GM23338 (cell line): ENCODE data around the gene PRDM2. TPM values are rescaled to one million over a fixed set of nuclear protein-coding genes. Genes with fewer than 3 reads are reported as not detected.

Experiments used
- ATAC-seq: fragments of 200-7000 bp; cut with Tn5 transposase; 3 replicates; pipeline ENCODE4 v1.9.1; 2020
- DNase-seq: peaks from one replicate; pipeline ENCODE4 v3.0.0-alpha.2; 2015; ENCODE audit warnings: low spot score
- H2AFZ ChIP-seq: fragments of 200-600 bp; sonication (generic); 2 replicates; pipeline ENCODE4 v1.8.0; 2016; ENCODE audit warnings: antibody characterized with exemption, mild to moderate bottlenecking, moderate library complexity
- H3F3A ChIP-seq: fragments of 200-600 bp; sonication (generic); replicated peaks from 2 replicates; pipeline ENCODE4 v1.8.0; 2017; ENCODE audit warnings: antibody characterized with exemption, mixed run types, low read depth
- H3K27ac ChIP-seq: fragments of 200-600 bp; sonication (generic); 2 replicates; pipeline ENCODE4 v1.6.1; 2016; ENCODE audit warnings: low read depth
- H3K27me3 ChIP-seq: fragments of 200-600 bp; sonication (generic); 2 replicates; pipeline ENCODE4 v1.8.0; 2016; ENCODE audit warnings: mild to moderate bottlenecking, mixed run types, moderate library complexity; ENCODE audit not compliant: insufficient read depth
- H3K36me3 ChIP-seq: fragments of 200-600 bp; sonication (generic); 2 replicates; pipeline ENCODE4 v1.8.0; 2016; ENCODE audit warnings: mild to moderate bottlenecking; ENCODE audit not compliant: insufficient read depth
- H3K4me1 ChIP-seq: fragments of 200-600 bp; sonication (generic); 2 replicates; pipeline ENCODE4 v1.8.0; 2016; ENCODE audit warnings: mild to moderate bottlenecking, moderate library complexity; ENCODE audit not compliant: insufficient read depth
- H3K4me2 ChIP-seq: fragments of 200-600 bp; sonication (generic); 2 replicates; pipeline ENCODE4 v1.7.1; 2017; ENCODE audit warnings: mixed run types
- H3K4me3 ChIP-seq: fragments of 200-600 bp; sonication (generic); 2 replicates; pipeline ENCODE4 v1.6.1; 2016; ENCODE audit warnings: mixed run types
- H3K79me2 ChIP-seq: fragments of 200-600 bp; sonication (generic); replicated peaks from 2 replicates; pipeline ENCODE4 v1.8.0; 2017; ENCODE audit warnings: mild to moderate bottlenecking; ENCODE audit not compliant: insufficient read depth
- H3K9me2 ChIP-seq: fragments of 200-600 bp; sonication (generic); 2 replicates; pipeline ENCODE4 v1.8.0; 2017; ENCODE audit not compliant: insufficient read depth
- H4K20me1 ChIP-seq: fragments of 200-600 bp; sonication (generic); replicated peaks from 2 replicates; pipeline ENCODE4 v1.8.0; 2017; ENCODE audit warnings: mild to moderate bottlenecking; ENCODE audit not compliant: insufficient read depth
- H3K27ac Mint-ChIP-seq: 2 replicates; pipeline ENCODE4 v1.8.0; 2020; ENCODE audit warnings: inconsistent platforms, mild to moderate bottlenecking, moderate library complexity, mixed read lengths
- H3K27me3 Mint-ChIP-seq: 3 replicates; pipeline ENCODE4 v1.8.0; 2022; ENCODE audit warnings: low read depth, mild to moderate bottlenecking, moderate library complexity, mixed read lengths, inconsistent platforms; ENCODE audit not compliant: insufficient read depth, poor library complexity
- H3K36me3 Mint-ChIP-seq: 3 replicates; pipeline ENCODE4 v1.8.0; 2021; ENCODE audit warnings: low read depth, mild to moderate bottlenecking, inconsistent platforms, moderate library complexity, mixed read lengths
- H3K4me1 Mint-ChIP-seq: 3 replicates; pipeline ENCODE4 v1.8.0; 2020; ENCODE audit warnings: mild to moderate bottlenecking, inconsistent platforms, mixed read lengths
- H3K4me3 Mint-ChIP-seq: 3 replicates; pipeline ENCODE4 v1.8.0; 2021; ENCODE audit warnings: moderate library complexity, mild to moderate bottlenecking, inconsistent platforms, mixed read lengths
- H3K9me3 Mint-ChIP-seq: 3 replicates; pipeline ENCODE4 v1.8.0; 2020; ENCODE audit warnings: moderate library complexity, mild to moderate bottlenecking, inconsistent platforms, mixed read lengths
- CREB1 ChIP-seq: fragments of 250-450 bp; sonication (Bioruptor Pico); IDR thresholded peaks from 2 replicates; pipeline ENCODE4 v1.5.0; 2020; ENCODE audit warnings: low read depth, mild to moderate bottlenecking, moderate library complexity
- CTCF ChIP-seq, 2 experiments: fragments of 200-600 bp in 1 of 2; sonication (generic) in 1 of 2; conservative IDR thresholded peaks; 2 replicates each; pipeline versions ENCODE4 v1.5.1 to v1.6.1; 2016 to 2017; ENCODE audit warnings: antibody characterized with exemption in 2 of 2, low read depth in 2 of 2, mild to moderate bottlenecking in 2 of 2, moderate library complexity in 1 of 2
- ETS1 ChIP-seq: IDR thresholded peaks from 2 replicates; pipeline ENCODE4 v1.6.1; 2016; ENCODE audit warnings: antibody characterized with exemption
- EZH2 ChIP-seq: fragments of 200-600 bp; sonication (generic); IDR thresholded peaks from one replicate; pipeline ENCODE4 v1.8.0; 2017; ENCODE audit warnings: antibody characterized with exemption, mild to moderate bottlenecking, low read depth; ENCODE audit not compliant: unreplicated experiment
- JUNB ChIP-seq: IDR thresholded peaks from one replicate; pipeline ENCODE4 v1.6.1; 2016; ENCODE audit warnings: antibody characterized with exemption; ENCODE audit not compliant: unreplicated experiment
- NANOG ChIP-seq: IDR thresholded peaks from 2 replicates; pipeline ENCODE4 v1.6.1; 2016; ENCODE audit warnings: antibody characterized with exemption, borderline replicate concordance
- REST ChIP-seq: IDR thresholded peaks from one replicate; pipeline ENCODE4 v1.6.1; 2018; ENCODE audit warnings: antibody characterized with exemption; ENCODE audit not compliant: unreplicated experiment
- ZNF114 ChIP-seq: fragments of 250-450 bp; sonication (Bioruptor Pico); IDR thresholded peaks from 2 replicates; pipeline ENCODE4 v1.5.0; 2020; ENCODE audit warnings: mild to moderate bottlenecking, moderate library complexity
- ZNF331 ChIP-seq: fragments of 250-450 bp; sonication (Bioruptor Pico); IDR thresholded peaks from 2 replicates; pipeline ENCODE4 v1.5.0; 2020; ENCODE audit warnings: low read depth, mild to moderate bottlenecking, moderate library complexity
- polyA plus RNA-seq: library from polyadenylated mRNA; unstranded; fragments of >200 nt; fragmentation: Nextera tagmentation; extraction: Ambion mirVana; gene quantifications from 2 replicates; pipeline ENCODE4 v1.2.1, GENCODE V29; 2016
- total RNA-seq: library from RNA; depleted of rRNA; stranded (reverse); fragments of >200 nt; shearing (Covaris generic); gene quantifications from 2 replicates; pipeline ENCODE4 v1.2.3, GENCODE V29; 2014

The PRDM2 gene
- total and polyA plus RNA-seq, 2 experiments from 2014 or later, result 11.6 to 28.3 TPM

GRCh38 chr1:13775459-13775858 is 75.5 kb downstream of the PRDM2 start (continued):
- TF ChIP-seq CTCF (conservative IDR thresholded peaks at IDR 0.05; ENCODE audit: low read depth in 2 of 2), result no peak
- TF ChIP-seq ETS1, result no peak
- no peak for TF ChIP-seq EZH2
- no peak for TF ChIP-seq JUNB
- TF ChIP-seq REST, result no peak
- no peak for TF ChIP-seq CREB1 (CRISPR knock-in tag)

- H4K20me1 ChIP-seq, result no peaks in the 10 kb centered on the region; the same call in none of the 2 replicates
- no peak overlapping the region for H2AFZ ChIP-seq
- H3K4me3 ChIP-seq, result no peak overlapping the region
- no peak overlapping the region for H3K4me2 ChIP-seq
- Mint-ChIP-seq H3K4me1 (no peaks in the 10 kb centered on the region; the same call in 2 of the 3 replicates), H3K27ac (no peak overlapping the region), H3K9me3 (no peaks in the 10 kb centered on the region), H3K27me3 (peaks cover 2% of the 10 kb centered on the region), H3K36me3 (peaks cover 24% of the 10 kb centered on the region), H3K4me3 (no peak overlapping the region)
- H3K27me3 ChIP-seq, result no peaks in the 10 kb centered on the region
- ATAC-seq, result no peak
- DNase-seq, result no peak
- H3K4me1 ChIP-seq, result no peaks in the 10 kb centered on the region; the same call in 1 of the 2 replicates
- H3K9me2 ChIP-seq, result no peaks in the 10 kb centered on the region
- no peak for TF ChIP-seq EZH2
- no peak for TF ChIP-seq NANOG
- TF ChIP-seq ZNF114 (CRISPR knock-in tag), result no peak
- TF ChIP-seq ZNF331 (CRISPR knock-in tag), result no peak
- H3K27ac ChIP-seq, result no peak overlapping the region
- H3K79me2 ChIP-seq, result peaks cover 10% of the 10 kb centered on the region; the same call in 1 of the 2 replicates
- H3K36me3 ChIP-seq, result 0 out of 2 replicates have a peak, but pooled peaks cover 3% of the 10 kb centered on the region
- no peaks in the 10 kb centered on the region for H3F3A ChIP-seq
Observed at GRCh38 chr1:13775916-13776315, 75.9 kb downstream of the PRDM2 start.
